Ishikawa (cell line): Measurements from ENCODE around the gene SSBP3.

Experiments used
- CEBPB ChIP-seq: IDR thresholded peaks from 2 replicates; pipeline ENCODE4 v1.6.1; 2012
- CREB1 ChIP-seq: IDR thresholded peaks from 2 replicates; pipeline ENCODE4 v1.6.1; 2012; ENCODE audit warnings: low read depth
- EGR1 ChIP-seq: IDR thresholded peaks from 2 replicates; pipeline ENCODE4 v1.6.1; 2012
- EP300 ChIP-seq: IDR thresholded peaks from 2 replicates; pipeline ENCODE4 v1.6.1; 2012; ENCODE audit warnings: borderline replicate concordance
- FOXM1 ChIP-seq: IDR thresholded peaks from 2 replicates; pipeline ENCODE4 v1.6.1; 2012; ENCODE audit warnings: low read depth, borderline replicate concordance
- MAX ChIP-seq: IDR thresholded peaks from 2 replicates; pipeline ENCODE4 v1.6.1; 2012
- NFIC ChIP-seq: IDR thresholded peaks from 2 replicates; pipeline ENCODE4 v1.6.1; 2012
- RAD21 ChIP-seq: IDR thresholded peaks from 2 replicates; pipeline ENCODE4 v1.6.1; 2012; ENCODE audit warnings: low read depth
- REST ChIP-seq: IDR thresholded peaks from 2 replicates; pipeline ENCODE4 v1.6.1; 2012; ENCODE audit warnings: low read depth, mild to moderate bottlenecking
- TAF1 ChIP-seq: IDR thresholded peaks from 2 replicates; pipeline ENCODE4 v1.6.1; 2012; ENCODE audit warnings: low read depth, mild to moderate bottlenecking
- TCF12 ChIP-seq: IDR thresholded peaks from 2 replicates; pipeline ENCODE4 v1.6.1; 2012; ENCODE audit warnings: low read depth
- TEAD4 ChIP-seq: IDR thresholded peaks from 2 replicates; pipeline ENCODE4 v1.6.1; 2012
- USF1 ChIP-seq: IDR thresholded peaks from 2 replicates; pipeline ENCODE4 v1.6.1; 2012
- YY1 ChIP-seq: IDR thresholded peaks from 2 replicates; pipeline ENCODE4 v1.6.1; 2012; ENCODE audit warnings: low read depth
- ZBTB7A ChIP-seq: IDR thresholded peaks from 2 replicates; pipeline ENCODE4 v1.6.1; 2012; ENCODE audit warnings: low read depth

The SSBP3 gene

GRCh38 chr1:54410359-54410758 is 4.2 kb upstream of the SSBP3 start:
- TF ChIP-seq YY1: no peak
- TF ChIP-seq CEBPB: no peak
- no peak for TF ChIP-seq TEAD4
- no peak for TF ChIP-seq RAD21
- no peak for TF ChIP-seq EP300
- no peak for TF ChIP-seq TCF12
- no peak for TF ChIP-seq FOXM1
- no peak for TF ChIP-seq USF1
- TF ChIP-seq NFIC: no peak
- no peak for TF ChIP-seq REST

GRCh38 chr1:54409156-54410142 is 3.3 kb upstream of the SSBP3 start:
- TF ChIP-seq USF1 (no peak), CEBPB (no peak), EP300 (no peak), TAF1 (no peak), ZBTB7A (no peak), FOXM1 (no peak), TCF12 (no peak), CREB1 (no peak), YY1 (no peak), REST (no peak), RAD21 (no peak), NFIC (no peak), EGR1 (no peak), MAX (no peak), TEAD4 (no peak)

DNA sequence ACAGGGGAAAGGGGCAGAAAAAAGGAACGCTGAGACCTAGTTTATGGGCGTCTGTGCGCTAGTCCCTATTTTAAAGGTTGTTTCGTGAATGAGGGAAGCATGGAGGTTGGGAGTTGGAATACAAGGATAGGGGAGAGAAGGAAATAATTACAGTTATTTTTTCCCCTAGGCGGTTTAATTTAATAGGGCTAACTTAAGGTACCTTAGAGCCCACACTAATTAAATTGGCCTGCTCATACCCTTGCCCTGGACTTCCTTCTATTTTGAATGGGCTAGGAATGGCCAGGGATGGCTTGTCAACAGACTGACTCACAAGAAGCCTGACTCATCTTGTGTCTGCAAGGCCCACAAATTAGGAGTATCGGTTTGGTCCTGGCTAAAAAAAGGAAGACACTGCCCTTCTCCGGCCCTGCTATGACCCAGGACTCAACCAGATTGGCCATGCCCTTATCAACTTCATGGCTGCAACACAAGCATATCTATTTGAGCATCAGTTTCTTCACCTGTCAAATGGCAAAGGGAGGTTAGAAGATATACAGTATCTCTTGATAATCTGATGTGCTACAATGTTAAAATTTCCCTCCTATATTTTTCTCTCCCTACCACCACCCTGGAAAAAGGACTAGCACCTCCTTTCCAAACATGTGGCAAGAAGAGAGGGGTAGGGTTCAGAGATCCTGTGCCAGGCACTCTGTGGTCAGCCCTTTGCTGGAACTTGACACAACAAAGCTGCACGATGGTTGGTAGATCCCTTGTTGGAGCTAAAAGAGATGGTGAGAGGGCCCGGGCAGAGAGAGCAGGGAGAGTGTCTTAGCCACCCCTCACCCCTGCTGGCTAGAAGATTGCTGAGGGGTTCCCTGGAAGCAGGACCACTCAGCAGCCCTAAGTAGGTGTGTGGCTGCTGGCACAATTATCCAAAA is 2.2 kb upstream of the SSBP3 start:
- TF ChIP-seq ZBTB7A (no peak), TCF12 (no peak)

DNA sequence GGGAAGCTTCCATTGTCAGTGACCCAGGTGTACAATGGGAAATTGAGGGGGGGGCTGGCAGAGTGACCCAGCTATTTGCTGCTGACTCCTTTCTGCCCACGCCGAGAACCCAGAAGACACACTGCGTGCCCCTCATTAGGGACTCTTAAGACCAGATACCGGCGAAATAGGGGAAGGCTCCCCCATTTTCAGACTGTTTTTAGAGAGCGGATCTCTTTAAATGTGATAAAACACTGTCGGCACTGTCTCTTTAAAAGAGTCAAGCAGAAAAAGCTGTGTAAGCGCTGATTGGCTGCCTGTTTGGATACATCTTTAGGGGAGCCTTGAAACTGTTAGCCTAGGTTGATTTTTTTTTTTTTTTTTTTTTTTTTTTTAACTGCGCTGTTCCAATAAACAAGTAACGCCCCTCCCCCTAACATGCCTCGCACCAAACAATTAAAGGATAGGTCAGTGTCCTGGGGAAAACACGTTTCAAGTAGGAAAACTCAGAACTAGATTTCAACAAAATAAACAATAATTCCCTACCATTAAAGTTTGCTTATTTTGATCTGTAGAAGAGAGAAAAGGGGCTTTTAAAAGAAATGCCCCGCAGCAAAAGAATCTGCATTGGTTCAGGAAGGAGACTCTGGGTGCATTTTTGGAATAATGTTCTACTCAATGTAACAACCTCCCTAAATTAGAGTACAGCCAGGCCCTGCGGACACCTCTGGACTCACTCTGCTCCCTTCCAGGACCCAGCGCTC is 1.4 kb upstream of the SSBP3 start:
- peak; percentile 89 for TF ChIP-seq MAX
- no peak for TF ChIP-seq EGR1
- TF ChIP-seq CEBPB: no peak
- TF ChIP-seq RAD21: peak; percentile 19; the same call in 1 of the 2 replicates
- TF ChIP-seq TAF1: no peak
- TF ChIP-seq NFIC: peak; percentile 45; the same call in 1 of the 2 replicates
- peak; percentile 55; the same call in 1 of the 2 replicates for TF ChIP-seq FOXM1
- TF ChIP-seq REST: no peak
- TF ChIP-seq CREB1: no peak
- peak; percentile 69; the same call in 1 of the 2 replicates for TF ChIP-seq TCF12
- no peak for TF ChIP-seq YY1
- peak; percentile 57; the same call in 1 of the 2 replicates for TF ChIP-seq USF1
- TF ChIP-seq TEAD4: no peak
- TF ChIP-seq ZBTB7A: no peak; the same call in 1 of the 2 replicates
- TF ChIP-seq EP300: peak; percentile 60
